Stimulated activated CD4-positive, alpha-beta T cell treated with anti-CD3 and anti-CD28 coated beads, Interleukin-1b, Interleukin-23, amount 100 ng/mL, for 48 hours (primary cell): Measurements from ENCODE around the gene SMARCC1.
A peak's percentile ranks its signal among the peaks of the same experiment; 100 is the strongest.

Source experiments
- DNase-seq: peaks from one replicate; pipeline ENCODE4 v3.0.0-alpha.2; 2020

Gene SMARCC1

GRCh38 chr3:47581422-47581821 lies 200.3 kb downstream of the SMARCC1 start:
- no peak for DNase-seq

- DNase-seq: no peak
Observed at GRCh38 chr3:47580481-47580880, 201.2 kb downstream of the SMARCC1 start.

- no peak for DNase-seq
Observed at GRCh38 chr3:47579875-47580274, 201.8 kb downstream of the SMARCC1 start.

DNA sequence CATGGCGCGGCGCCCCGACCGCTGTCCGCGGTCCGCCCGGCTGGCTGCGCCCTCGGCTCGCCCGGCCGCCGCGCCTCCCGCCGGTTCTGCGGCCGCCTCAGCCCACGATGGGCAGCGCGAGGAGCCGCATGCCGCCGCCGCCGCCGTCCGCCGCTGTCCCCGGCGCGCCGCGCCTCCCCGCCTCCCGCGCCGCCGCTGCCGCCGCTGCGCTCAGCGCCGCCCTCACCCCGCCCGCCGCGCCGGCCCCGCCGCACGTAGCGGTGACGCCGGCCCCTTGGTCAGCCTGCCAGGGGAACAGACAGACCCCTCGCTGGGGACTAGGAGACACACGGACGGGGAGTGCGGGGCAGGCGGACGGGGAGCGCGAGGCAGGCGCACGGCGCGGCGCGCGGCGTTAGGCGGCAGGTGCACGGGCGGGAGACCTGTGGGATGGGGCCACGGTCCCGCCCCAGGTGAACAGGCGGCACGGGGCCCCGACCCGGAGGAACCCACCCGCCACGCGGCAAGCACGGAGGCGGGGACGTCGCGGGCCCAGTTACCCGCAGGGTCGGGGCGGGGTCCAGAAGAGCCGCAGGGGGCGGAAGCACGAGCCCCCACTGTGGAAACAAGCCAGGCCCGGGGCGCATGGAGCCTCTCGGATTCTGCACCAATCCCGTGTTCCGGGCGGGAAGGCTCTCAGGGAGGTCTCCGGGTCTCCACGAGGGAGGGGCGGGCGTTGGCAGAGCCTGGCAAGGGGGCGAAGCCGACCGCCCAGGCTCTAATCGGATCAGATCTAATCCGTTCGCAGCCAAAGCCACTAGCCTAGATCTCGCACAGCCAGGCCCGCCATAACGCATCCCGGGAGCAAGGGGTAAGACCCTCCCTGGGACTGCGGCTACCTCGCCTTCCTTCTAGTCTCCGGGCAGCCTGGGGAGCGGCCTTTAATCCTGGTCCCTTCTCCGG lies 202.7 kb downstream of the SMARCC1 start, which contains the start of gene CSPG5:
Gene CSPG5, minus strand, starts transcription at position 175 of the 942 bp plus-strand sequence. Its CDS starts 172 bp downstream, at position 3.
- DNase-seq: no peak

DNA sequence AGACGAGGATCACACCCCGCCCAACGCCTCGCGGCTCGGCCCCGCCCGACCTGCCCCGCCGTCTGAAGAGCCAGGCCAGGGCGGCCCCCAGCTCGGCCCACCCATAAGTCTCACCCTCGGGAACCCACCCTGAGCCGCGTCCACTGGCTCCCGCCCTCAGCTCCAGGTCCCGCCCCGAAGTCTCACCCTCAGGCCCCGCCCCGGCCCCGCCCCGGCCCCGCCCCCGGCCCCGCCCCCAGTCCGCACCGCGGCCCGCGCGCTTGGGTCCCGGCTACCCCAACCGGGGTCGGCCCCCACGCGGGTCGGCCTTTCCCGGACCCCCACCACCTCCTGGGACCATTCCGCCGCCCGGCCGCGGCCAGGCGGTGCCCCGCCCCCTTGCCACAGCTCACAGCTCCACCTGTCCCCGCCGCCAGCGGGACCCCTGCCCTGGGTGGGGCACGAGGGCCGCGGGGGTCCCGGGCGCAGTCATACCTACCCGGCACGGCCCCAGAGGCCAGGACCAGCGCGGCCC lies 203.5 kb downstream of the SMARCC1 start:
- DNase-seq: peak; percentile 22

GRCh38 chr3:47577583-47578118 lies 204.0 kb downstream of the SMARCC1 start:
- DNase-seq: no peak

DNA sequence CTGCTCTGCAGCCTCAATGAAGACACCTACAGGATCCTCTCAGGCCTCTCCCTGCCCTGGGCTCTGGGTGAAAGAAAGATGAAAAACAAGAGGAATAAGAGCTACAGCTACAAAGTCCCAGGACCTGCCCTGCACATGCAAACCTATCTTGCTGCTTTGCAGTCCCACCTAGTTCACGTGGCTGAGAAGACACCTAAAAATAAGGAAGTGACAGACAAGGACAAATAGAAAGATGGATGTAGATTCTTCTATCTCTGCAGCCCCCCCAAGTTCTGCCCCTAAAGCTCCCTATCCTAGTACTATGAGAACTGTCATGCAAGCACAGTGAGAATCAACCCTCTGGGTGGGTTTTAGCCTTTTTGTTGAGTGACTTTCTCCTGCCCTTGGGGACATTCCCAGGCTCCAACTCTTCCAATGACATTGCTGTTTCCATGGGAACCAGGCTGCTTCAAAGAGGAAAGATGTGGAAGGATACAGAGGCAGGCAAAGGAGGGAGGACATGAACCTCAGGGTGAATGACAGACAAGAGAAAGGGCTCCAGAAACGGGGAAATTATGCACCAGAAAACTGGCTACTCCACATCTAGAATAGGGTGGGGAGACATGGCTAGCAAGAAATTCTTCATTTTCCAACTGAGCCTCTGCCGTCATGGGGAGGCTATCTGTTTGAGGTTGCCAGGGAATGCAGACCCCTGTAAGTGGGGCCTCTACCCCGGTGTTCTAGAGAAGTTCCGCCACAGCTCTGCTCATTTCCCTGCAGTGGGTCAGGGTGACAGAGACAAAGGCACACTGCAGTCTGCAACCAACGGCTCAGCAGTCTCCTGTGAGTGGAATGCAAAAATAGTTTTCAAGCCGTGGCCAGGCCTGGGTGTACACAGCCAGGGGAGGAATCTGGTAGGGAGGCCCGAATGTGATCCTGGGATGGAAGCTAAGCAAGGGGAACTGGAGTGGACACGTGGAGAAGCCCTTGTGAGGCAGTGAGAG lies 208.2 kb downstream of the SMARCC1 start:
- no peak for DNase-seq

DNA sequence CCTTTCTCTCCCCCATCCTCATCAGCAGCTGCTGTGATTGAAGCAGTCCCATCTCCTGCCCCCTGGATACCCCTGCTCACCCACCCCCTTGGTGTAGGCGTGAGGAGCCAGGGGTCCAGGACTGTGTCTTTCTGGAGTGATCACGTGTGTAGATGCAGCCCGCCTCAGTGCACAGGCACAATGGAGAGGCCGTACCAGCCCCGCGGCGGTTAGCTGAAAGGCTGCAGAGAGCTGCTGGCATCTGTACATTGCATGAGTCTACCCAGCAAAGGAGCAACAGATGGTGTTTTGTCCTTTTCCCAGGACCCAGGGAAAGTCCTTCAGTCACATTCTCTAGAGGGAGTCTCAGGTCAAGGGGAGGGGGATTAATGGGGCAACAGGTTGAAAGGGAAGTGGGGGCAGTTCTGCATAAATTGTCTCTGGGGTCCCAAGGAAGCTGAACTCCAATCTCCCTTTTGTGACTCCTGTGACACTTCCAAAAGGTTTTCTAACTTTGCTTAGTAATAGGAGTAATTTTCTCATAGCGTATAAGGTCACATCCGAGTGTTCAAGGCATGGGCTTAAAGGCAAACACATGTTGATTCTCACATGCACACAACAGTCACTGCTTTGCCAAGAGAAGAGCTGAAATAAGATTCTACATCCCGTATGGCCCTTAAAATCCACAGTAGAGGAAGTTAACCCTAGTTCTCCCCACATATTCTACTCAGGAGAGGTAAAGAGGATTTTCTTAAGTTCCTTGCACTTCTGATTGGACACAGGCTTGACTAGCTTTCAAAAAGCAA lies 210.1 kb downstream of the SMARCC1 start:
- DNase-seq: no peak

DNA sequence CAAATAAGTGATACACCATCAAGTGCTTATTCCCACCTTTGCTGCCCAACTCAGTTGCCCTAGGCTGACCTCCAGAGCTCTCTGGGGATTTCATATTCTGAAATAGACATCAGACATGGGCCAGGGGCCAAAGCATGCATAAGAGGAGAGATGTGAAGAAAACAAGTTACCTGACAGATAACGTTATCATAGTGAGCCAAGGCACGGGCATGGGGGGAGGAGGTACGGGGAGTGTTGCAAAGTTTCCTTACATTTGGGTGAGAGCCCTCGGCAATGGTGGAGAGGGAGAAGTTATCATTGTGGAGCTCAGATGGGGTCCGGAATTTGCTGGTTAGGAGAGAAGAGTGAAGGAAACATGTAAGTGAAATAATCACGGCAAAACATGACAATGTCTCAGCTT lies 212.8 kb downstream of the SMARCC1 start:
- DNase-seq: no peak

- no peak for DNase-seq
Observed at GRCh38 chr3:47567149-47567548, 214.5 kb downstream of the SMARCC1 start.

- DNase-seq: no peak
Observed at GRCh38 chr3:47566667-47567066, 215.0 kb downstream of the SMARCC1 start.

- DNase-seq: no peak
Observed at GRCh38 chr3:47565734-47566550, 215.8 kb downstream of the SMARCC1 start.

DNA sequence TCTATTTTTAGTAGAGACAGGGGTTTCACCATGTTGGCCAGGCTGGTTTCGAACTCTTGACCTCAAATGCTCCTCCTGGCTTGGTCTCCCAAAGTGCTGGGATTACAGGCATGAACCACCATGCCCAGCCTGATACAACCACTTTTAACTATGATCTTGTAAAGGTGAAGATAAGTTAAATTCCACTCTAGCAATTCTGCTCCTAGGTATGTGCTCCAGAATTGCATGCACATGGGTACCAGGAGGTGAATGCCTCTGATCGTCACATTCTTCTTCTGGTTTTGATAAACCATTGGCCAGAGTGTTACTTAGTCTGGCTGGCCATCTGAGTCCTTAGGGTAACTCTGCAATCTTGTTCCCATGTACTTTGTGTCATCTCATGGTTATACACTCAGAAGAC lies 225.3 kb downstream of the SMARCC1 start:
- DNase-seq: no peak

GRCh38 chr3:47554335-47554734 lies 227.4 kb downstream of the SMARCC1 start:
- DNase-seq: no peak

GRCh38 chr3:47553407-47553806 lies 228.3 kb downstream of the SMARCC1 start:
- no peak for DNase-seq

DNA sequence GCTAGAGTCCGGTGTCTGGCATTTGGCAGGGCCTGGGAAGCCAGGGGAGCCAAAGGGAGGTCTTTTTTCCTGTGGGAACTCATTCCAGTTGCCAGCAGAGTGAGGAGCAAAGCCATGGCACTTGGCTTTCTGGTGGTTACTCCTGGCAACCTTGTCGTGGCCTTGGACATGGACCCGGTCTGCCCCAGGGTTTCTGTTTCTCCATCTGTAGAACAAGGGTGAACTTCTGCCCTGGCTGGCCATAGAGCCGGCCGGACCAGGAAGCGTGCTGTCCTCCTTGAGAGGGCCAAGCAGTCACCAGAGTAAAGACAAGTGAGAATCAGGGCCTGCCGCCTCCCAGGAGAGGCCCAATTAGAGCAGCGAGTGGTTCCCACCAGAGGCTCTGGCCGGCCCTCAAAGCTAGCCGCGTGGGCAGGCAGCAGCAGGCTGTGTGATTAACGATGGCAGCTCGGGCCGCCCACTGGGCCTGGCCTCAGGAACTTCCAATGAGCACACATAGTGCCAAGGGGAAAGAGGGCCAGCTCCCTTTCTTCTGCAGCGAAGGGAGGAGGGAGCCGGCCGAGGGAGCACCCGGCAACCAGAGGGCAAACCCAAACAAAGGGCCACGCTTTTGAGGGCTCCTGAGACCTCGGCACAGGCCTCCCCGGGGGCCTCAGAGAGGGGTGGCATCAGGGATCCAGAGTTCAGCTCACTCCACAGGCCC lies 239.1 kb downstream of the SMARCC1 start:
- no peak for DNase-seq

- no peak for DNase-seq
Observed at GRCh38 chr3:47541583-47542108, 240.0 kb downstream of the SMARCC1 start.

- no peak for DNase-seq
Observed at GRCh38 chr3:47540281-47540680, 241.4 kb downstream of the SMARCC1 start.

DNA sequence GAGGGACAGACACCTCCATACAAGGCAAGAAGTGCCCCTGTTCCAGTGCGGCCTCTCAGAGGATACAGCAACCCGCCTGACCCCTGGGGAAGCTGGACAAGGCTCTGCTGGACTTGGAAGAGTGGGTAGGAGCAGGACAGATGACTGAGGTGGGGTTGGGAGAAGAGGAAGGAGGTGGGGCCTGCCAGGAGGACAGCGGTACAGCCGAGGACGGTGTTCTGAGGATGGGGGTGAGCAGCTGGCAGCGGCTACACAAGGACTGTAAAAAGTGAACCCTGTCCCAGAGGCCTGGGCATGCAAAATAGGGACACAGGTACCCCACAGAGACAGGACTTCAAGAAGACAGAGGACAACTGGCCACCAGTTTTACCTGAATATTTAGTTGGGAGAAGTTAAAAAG lies 244.7 kb downstream of the SMARCC1 start:
- no peak for DNase-seq

DNA sequence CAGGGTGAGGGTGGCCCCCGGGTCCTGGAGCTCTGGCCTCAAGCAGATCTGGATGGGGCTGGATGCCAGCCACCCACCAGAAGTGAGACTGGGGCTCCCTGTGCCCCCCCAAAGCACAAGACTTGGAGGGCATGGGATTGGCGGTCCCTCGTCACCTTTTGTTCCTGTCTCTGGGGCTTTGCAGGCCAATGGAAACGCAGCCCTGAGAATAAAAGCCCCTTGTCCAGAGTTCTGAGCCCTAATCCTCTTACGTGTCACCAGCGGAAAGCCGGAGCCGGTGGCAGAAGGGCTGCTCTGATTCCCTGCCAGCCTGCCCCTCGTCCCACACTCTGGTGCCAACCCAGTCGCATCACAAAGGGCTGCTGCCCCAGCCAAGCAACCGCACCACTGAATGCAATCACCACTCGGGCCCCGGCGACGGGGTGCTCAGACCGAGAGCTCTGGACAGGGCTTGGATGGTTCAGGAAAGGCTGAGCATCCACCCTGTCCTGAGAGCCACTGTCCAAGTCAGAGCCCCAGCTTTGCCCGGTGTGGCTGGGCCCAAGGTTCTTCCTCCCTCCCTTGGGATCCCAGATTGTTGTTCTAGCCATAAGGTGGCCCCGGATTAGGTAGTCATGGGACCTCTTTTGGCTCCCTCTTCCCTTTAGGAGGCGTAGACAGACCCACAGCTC lies 245.3 kb downstream of the SMARCC1 start:
- no peak for DNase-seq
